Activated B cell treated with CpG ODN at 0.5 μM for 24 hours (primary cell): ENCODE measurements around the gene GGT6. TPM values are rescaled to one million over a fixed set of nuclear protein-coding genes. Genes with fewer than 3 reads are reported as not detected.

Source experiments
- ATAC-seq: fragments of 200-7000 bp; cut with Tn5 transposase; one replicate; pipeline ENCODE4 v1.10.0; 2021; ENCODE audit warnings: low read depth, mild to moderate bottlenecking, moderate library complexity
- CTCF ChIA-PET: fragments of 350-600 bp; sonication (Branson Sonifier 250); formaldehyde crosslinking; loops from one replicate; lab custom pipeline; 2021; ENCODE audit warnings: antibody characterized with exemption; lab: Charles Lee
- POLR2A ChIA-PET: fragments of 350-600 bp; sonication (Branson Sonifier 250); formaldehyde crosslinking; loops from one replicate; lab custom pipeline; 2021; ENCODE audit warnings: antibody characterized with exemption; lab: Charles Lee
- DNase-seq: peaks from one replicate; pipeline ENCODE4 v3.0.0; 2022
- H3K27ac Mint-ChIP-seq: one replicate; pipeline ENCODE4 v1.8.0; 2020; ENCODE audit warnings: mixed read lengths
- H3K27me3 Mint-ChIP-seq: one replicate; pipeline ENCODE4 v1.8.0; 2021; ENCODE audit warnings: mixed read lengths
- H3K36me3 Mint-ChIP-seq: one replicate; pipeline ENCODE4 v1.8.0; 2021; ENCODE audit warnings: low read depth, mixed read lengths
- H3K4me1 Mint-ChIP-seq: one replicate; pipeline ENCODE4 v1.8.0; 2021; ENCODE audit warnings: mixed read lengths
- H3K4me3 Mint-ChIP-seq: one replicate; pipeline ENCODE4 v1.8.0; 2020; ENCODE audit warnings: mild to moderate bottlenecking, mixed read lengths
- H3K9me3 Mint-ChIP-seq: one replicate; pipeline ENCODE4 v1.8.0; 2020; ENCODE audit warnings: mixed read lengths
- intact Hi-C: fragments of 100-400 bp; cut with micrococcal nuclease; formaldehyde crosslinking; loops from one replicate; pipeline ENCODE4 v1.15.1; 2024
- total RNA-seq: library from RNA; stranded (reverse); gene quantifications from 2 replicates; pipeline ENCODE4 v1.2.3, GENCODE V29; 2022
- TF ChIP-seq, protein P1 (sequence below): fragments of 200-600 bp; IDR thresholded peaks from one replicate; pipeline ENCODE4 v1.8.0; 2022; ENCODE audit warnings: antibody characterized with exemption, mild to moderate bottlenecking

The GGT6 gene
- total RNA-seq, 1 donor from 2014 or later, result not detected

DNA sequence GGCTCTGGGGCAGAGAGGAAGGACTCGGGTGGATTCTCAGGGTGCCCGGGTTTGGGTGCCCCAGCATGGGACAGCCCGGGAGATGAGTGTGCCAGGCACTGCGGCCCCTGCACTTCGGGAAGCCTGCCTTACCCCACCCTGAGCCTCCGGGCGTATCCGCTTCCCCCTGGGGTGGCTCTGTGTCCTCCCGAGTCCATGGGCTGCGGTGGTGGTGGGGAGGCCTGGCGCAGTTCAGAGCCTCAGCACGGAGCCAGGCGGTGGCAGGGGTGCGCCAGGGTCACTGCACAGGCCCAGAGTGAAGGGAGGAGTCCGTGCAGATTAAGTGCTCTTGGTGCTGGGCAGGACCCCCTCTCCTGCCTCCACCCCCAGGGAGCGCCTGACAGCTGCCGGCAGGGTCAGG, 25.9 kb downstream of the GGT6 start:
- no peak overlapping the region for H3K27ac Mint-ChIP-seq
- intact Hi-C loops, result loop anchor here (10.0 kb wide), 1 partner anchor 110 kb away; no protein-coding TSS in a partner anchor
- TF ChIP-seq, protein P1, sequence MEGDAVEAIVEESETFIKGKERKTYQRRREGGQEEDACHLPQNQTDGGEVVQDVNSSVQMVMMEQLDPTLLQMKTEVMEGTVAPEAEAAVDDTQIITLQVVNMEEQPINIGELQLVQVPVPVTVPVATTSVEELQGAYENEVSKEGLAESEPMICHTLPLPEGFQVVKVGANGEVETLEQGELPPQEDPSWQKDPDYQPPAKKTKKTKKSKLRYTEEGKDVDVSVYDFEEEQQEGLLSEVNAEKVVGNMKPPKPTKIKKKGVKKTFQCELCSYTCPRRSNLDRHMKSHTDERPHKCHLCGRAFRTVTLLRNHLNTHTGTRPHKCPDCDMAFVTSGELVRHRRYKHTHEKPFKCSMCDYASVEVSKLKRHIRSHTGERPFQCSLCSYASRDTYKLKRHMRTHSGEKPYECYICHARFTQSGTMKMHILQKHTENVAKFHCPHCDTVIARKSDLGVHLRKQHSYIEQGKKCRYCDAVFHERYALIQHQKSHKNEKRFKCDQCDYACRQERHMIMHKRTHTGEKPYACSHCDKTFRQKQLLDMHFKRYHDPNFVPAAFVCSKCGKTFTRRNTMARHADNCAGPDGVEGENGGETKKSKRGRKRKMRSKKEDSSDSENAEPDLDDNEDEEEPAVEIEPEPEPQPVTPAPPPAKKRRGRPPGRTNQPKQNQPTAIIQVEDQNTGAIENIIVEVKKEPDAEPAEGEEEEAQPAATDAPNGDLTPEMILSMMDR, result no peak
- H3K4me1 Mint-ChIP-seq, result peaks cover 1% of the 10 kb centered on the region
- ATAC-seq (no peak), DNase-seq (no peak)
- H3K27me3 Mint-ChIP-seq, result peaks cover 4% of the 10 kb centered on the region
- H3K36me3 Mint-ChIP-seq, result peaks cover 8% of the 10 kb centered on the region
- H3K4me3 Mint-ChIP-seq, result no peak overlapping the region
- ChIA-PET POLR2A (interaction anchor here (1.0 kb wide), 1 partner anchor 35 kb away, joined by 5 read pairs; no protein-coding TSS in a partner anchor), CTCF (no interaction called here)
- no peaks in the 10 kb centered on the region for H3K9me3 Mint-ChIP-seq

DNA sequence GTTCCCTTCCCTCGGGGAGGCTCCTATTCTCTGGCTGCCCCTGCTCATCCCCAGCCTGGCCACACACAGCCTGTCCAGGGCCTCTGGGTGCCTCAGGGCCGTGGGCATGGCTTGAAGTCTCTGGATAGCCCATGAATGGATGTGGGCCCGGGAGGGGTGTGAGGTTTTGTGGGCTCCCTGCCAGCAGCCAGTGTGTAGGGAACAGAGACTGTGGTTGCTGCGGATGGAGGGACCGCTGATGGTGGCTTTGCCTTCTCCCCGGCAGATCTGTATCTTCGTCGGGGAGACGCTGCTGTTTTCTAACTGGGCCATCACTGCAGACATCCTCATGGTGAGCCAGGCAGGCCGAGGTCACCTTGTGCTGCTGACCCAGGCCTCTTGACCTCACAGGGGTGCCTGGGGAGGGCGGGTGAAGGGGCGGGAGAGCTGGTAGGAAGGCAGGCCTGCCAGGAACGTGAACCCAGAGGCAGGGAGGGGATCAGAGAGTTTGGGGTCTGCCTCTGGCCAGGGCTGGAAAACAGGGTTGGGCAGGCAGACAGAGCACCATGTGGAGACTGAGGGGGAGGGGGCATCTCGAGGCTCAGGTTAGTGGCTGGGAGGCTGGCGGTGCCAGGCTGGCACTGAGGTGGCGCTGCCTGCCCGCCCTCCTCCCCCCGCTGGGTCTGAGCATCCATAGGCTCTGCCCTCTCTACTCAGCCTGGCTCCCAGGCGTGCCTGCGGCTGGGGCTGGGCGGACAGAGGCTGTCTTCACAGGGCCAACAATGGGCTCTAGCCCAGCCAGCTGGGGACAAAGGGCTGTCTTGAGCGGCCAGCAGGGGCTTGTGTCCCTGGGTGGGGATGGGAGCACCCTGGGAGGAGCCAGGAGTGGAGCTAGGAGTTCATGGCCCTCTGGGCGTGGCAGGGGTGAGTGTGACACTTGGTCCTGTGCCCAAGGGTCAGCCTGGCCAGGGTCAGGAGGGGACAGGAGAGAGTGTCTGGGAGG, 26.6 kb downstream of the GGT6 start:
- Mint-ChIP-seq H3K4me1 (peaks cover 1% of the 10 kb centered on the region), H3K36me3 (peaks cover 6% of the 10 kb centered on the region), H3K9me3 (no peaks in the 10 kb centered on the region), H3K27me3 (peaks cover 4% of the 10 kb centered on the region), H3K27ac (no peak overlapping the region), H3K4me3 (no peak overlapping the region)
- POLR2A ChIA-PET, result interaction anchor here (1.0 kb wide), 1 partner anchor 34 kb away, joined by 5 read pairs; no protein-coding TSS in a partner anchor
- TF ChIP-seq, protein P1, result no peak
- CTCF ChIA-PET, result no interaction called here
- DNase-seq, result no peak
- intact Hi-C loops, result loop anchor here (10.0 kb wide), 1 partner anchor 109 kb away; no protein-coding TSS in a partner anchor
- ATAC-seq, result no peak

DNA sequence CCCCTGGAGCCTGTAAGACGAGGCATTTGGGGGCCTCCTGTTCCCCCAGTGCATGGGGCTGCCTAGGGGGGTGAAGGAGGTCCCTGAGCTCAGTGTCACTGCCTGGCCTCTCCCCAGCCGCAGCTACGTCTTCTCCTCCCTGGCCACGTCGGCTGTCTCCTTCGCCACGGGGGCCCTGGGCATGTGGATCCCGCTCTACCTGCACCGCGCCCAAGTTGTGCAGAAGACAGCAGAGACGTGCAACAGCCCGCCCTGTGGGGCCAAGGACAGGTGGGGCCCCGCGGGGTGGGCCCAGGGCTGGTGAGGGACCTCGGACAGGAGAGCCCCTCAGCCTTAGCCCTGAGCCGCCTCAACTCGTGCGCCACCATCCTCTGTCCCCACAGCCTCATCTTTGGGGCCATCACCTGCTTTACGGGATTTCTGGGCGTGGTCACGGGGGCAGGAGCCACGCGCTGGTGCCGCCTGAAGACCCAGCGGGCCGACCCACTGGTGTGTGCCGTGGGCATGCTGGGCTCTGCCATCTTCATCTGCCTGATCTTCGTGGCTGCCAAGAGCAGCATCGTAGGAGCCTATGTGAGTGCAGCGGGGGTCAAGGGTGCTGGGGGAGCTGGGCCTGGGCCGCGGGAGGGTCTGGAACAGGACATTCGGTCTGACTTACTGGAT, 27.4 kb downstream of the GGT6 start:
- CTCF ChIA-PET, result no interaction called here
- ATAC-seq (no peak), DNase-seq (no peak)
- TF ChIP-seq, protein P1, result no peak
- intact Hi-C loops, result loop anchor here (10.0 kb wide), 1 partner anchor 108 kb away; no protein-coding TSS in a partner anchor
- peaks cover 6% of the 10 kb centered on the region for H3K27me3 Mint-ChIP-seq
- H3K36me3 Mint-ChIP-seq, result peaks cover 4% of the 10 kb centered on the region
- POLR2A ChIA-PET, result no interaction called here
- no peak overlapping the region for H3K4me3 Mint-ChIP-seq
- H3K9me3 Mint-ChIP-seq, result no peaks in the 10 kb centered on the region
- H3K27ac Mint-ChIP-seq, result no peak overlapping the region
- peaks cover 1% of the 10 kb centered on the region for H3K4me1 Mint-ChIP-seq

DNA sequence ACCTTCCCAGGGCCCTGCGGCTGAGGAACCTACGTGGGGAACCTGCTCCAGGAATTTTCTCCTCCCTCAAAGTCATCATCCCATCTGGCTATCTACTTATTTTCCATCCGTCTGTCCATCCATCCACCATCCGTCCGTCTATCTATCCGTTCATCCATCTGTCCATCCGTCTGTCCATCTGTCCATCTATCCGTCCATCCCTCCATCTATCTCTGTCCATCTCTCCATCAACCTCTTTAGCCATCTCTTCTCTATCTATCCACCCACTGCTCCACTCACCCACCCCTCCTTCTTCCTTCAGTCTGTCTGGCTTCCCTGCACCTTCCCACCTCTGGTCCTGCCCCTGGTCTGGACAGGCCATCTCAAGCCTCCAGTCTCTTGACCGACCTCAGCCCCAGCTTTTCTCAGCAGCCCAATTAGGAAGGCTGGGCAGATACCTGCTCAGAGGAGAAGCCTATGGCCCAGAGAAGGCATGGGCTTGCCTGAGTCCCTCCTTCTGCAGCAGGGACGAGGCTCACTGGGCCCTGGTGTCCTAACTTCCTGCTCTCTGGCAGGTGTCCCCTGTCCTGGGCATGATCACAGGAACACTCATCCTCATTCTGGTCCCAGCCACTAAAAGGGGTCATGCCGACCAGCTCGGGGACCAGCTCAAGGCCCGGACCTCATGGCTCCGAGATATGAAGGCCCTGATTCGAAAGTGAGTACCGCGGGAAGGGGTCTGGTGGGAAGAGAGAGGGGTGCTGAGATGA, 28.2 kb downstream of the GGT6 start:
- H3K27me3 Mint-ChIP-seq, result peaks cover 6% of the 10 kb centered on the region
- H3K9me3 Mint-ChIP-seq, result no peaks in the 10 kb centered on the region
- H3K36me3 Mint-ChIP-seq, result no peaks in the 10 kb centered on the region
- ChIA-PET CTCF (no interaction called here), POLR2A (no interaction called here)
- ATAC-seq (no peak), DNase-seq (no peak)
- no peak overlapping the region for H3K4me3 Mint-ChIP-seq
- H3K4me1 Mint-ChIP-seq, result peaks cover 1% of the 10 kb centered on the region
- TF ChIP-seq, protein P1, result no peak
- intact Hi-C loops, result loop anchor here (10.0 kb wide), 1 partner anchor 107 kb away; no protein-coding TSS in a partner anchor
- H3K27ac Mint-ChIP-seq, result no peak overlapping the region
